HG02885 (cell line): ENCODE measurements around the gene TBX6.
A peak's percentile ranks its signal among the peaks of the same experiment; 100 is the strongest.

Source experiments
- ATAC-seq: cut with Tn5 transposase; IDR thresholded peaks from one replicate; pipeline ENCODE4 v1.9.1; 2021; ENCODE audit warnings: mild to moderate bottlenecking; ENCODE audit not compliant: unreplicated experiment, poor library complexity

The TBX6 gene

DNA sequence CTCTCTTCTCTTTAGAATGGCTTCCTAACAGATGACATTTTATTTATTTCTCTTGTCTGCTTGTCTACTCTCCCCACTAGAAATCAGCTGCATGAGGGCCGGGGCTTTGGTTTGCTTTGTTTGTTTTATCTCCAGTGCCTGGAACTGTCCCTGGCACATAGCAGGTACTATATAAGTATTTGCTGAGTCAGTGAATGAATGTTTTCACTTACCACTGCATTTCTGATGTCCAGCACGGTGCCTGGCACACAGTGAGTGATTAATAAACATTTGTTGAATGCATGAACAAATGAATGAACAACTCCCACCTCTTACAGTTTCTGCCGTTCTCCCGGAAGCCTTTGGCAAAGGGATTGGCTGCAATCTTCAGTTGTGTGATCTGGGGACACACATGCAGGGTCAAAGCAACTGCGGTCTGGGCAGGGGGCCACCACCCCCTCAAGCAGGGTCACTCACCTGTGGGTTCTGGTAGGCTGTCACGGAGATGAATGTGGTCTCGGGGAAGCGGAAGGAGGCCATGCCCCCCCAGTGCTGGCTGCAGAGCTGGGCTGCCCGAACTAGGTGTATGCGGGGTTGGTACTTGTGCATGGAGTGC lies 3.4 kb downstream of the TBX6 start:
- no peak for ATAC-seq

DNA sequence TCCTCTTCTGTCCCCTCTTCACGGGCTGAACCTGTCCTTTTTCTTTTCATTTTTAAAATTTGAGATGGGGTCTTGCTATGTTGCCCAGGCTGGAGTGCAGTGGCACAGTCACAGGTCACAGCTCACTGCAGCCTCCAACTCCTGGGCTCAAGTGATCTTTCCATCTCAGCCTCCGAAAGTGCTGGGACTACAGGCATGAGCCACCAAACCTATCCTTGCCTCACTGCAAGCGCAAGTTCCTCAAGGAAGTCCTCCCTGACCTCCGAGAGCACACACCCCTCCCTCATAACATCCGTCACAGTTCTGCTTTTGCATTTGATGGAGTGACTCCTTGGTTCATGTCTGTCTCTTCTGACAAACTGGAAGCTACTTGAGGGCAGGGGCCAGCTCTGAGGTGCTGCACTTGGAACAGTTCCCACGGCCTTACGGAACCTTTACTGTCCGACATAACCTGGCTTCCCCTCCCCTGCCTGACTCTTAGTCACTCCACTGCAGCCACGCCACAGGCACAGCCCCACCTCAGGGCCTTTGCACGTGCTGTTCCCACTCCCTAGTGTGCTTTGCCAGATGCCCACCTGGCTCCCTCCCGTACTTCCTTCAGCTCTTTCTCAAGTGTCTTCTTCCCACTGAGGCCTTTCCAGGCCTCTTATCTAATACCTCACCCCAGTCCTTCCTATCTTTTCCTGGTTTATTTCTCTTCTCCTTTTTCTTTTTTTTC lies 4.4 kb downstream of the TBX6 start:
- ATAC-seq: no peak

DNA sequence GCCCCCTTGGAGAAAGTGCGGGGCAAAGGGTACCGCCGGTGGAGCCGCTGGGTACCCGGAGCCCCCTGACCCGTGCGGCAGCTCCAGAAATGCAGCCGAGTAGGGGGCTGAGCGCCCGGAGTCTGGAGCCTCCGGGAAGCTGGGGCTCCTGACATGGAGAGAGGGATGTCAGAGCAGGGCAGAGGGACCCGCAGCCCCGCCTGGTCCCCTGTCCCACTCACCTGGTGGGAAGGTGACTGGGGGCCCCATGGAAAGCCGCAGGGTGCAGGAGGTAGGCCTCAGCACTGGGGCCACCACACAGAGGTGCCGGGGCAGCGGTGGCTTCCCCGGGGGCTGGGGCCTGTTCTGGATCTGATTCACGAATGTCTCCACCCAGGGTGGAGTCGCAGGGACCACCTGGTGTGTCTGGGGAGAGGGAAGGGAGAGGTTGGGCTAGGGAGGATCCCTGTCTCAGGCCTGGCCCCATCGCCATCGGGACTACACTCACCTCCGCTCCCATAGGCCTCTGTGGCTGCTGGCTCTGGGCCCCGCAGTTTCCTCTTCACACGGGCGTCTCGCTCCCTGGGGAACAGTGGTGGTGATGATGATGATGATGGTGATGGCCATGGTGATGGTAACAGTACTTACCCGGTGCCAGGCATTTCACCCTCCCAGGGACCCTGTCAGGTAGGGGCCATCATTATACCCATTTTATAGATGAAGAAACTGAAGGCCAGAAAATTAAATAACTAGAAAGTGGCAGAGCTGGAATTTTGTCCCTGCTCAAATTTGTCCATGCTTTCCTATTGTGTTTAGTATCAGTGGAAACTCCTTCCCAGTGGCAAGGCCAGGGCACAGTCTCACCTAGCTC lies 5.2 kb downstream of the TBX6 start:
- ATAC-seq: no peak

DNA sequence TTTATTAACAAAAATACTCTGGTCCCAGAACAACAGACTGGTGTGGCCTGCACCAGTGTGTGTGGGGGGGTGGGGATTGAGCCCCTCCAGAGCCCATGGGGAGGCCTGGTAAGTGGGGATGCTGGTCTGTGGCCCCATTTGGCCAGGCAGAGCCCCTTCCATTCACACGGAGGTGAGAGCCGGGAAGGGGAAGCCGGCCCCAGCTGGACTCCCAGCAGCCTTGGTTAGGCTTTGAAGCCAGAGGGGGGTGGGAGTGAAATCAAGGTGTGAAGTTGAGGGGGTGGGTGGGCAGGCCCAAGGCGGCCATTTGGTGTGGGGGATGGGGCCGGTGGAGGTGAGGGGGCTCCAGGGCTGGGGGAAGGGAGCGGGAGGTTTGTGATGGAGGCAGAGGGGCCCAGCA lies 5.9 kb downstream of the TBX6 start:
- no peak for ATAC-seq

DNA sequence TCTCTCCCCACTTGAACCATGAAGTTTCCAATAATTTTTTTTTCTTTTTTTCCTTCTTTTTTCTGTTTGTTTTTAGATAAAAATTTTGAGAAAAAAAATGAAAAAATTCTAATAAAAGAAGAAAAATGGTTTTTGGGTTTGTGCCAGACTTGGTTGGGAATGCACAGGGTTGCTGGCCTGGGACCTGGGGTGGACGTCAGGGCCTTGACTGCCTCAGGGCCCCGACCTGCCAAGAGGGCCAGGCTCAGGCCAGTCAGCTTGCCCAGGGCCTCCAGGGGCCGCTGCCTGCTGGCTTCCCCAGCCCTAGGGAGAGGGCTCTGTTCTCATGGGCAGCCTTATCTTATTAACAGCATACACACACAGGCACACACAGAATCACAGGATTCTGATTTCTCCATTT lies 6.5 kb downstream of the TBX6 start:
- no peak for ATAC-seq

DNA sequence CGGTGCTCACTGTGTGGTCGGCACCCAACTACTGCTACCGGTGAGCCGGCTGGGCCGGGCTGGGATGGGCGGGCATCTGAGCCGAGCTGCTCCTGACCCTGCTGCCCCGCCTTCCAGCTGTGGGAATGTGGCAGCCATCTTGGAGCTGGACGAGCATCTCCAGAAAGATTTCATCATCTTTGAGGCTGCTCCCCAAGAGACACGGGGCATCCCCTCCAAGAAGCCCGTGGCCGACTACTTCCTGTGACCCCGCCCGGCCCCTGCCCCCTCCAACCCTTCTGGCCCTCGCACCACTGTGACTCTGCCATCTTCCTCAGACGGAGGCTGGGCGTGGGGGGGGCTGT lies 6.9 kb downstream of the TBX6 start:
- ATAC-seq: no peak

DNA sequence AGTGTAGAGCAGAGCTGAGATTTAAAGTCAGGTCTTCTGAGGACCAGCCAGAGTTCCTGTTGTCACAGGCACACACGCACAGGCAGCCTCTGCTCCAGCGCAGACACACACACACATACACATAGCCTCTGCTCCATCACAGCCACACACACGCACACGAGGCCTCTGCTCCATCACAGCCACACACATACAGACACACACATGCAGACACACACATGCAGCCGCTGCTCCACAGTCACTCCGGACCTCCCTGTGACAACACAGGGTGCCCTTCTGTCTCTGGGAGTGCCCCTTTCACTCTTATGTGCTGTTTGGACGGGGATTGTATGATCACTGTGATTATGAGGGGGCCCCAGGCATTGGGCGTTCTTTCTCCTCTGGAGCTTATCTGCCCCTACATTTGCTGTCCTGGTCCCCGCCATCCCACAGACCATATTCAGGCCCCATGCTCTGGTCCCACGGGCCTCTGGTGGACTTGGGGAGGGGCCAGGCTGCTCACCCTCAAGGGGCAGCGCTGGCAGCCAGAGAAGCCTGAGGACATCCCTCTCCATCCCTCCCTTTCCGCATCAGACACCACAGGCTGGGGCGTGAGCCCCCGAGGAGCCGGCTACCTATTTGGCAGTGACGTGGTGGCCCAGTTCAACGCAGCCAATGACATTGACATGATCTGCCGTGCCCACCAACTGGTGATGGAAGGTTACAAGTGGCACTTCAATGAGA lies 7.5 kb downstream of the TBX6 start:
- no peak for ATAC-seq

DNA sequence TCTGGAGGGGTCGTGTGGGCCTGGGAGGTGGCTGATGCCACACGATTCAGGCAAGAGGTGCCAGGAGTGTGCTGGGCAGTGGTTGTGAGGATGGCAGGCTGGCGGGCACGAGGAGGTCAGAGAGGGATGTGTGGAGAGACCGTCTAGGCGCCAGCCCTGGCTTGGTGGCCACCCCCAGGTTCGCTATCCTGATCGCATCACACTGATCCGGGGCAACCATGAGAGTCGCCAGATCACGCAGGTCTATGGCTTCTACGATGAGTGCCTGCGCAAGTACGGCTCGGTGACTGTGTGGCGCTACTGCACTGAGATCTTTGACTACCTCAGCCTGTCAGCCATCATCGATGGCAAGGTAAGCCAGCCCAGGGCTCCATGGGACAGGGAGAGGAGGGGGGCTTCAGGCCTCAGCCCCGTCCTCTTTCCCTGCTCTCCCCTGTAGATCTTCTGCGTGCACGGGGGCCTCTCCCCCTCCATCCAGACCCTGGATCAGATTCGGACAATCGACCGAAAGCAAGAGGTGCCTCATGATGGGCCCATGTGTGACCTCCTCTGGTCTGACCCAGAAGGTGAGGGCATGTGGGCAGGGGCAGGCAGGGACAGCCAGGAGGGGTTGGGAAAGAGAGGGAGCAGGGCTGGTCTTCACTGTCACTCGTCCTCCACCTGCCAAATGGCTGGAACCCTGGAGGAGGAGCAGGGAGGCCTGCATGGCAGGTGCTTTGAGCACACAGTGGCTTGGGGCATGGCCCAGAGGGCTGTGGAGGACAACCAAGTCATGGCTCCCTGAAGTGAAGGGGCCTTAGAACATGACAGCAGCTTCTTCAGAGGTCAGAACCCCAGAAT lies 8.3 kb downstream of the TBX6 start:
- ATAC-seq: no peak

DNA sequence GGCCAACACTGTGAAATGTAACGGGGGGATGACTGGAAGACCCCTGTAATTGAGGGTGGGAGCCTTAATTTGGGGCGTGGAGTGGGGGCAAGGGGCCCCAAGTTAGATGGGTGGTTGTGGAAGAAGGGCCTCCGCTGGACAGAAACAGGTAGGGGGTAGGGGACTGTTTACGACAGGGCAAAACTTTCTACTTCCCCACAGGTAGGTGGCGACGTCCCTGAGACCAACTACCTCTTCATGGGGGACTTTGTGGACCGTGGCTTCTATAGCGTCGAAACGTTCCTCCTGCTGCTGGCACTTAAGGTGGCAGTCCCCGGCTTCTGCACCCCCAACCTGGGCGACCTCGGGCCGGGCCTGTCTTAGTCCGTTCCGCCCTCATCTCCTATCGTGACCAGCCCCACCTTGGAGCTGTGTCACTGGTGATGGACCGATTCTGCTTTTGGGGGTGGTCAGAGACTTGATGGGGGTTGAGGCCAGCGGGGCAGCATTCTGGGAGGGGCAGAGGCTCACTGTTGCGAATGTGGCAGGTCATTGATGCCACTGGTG lies 9.1 kb downstream of the TBX6 start:
- no peak for ATAC-seq

DNA sequence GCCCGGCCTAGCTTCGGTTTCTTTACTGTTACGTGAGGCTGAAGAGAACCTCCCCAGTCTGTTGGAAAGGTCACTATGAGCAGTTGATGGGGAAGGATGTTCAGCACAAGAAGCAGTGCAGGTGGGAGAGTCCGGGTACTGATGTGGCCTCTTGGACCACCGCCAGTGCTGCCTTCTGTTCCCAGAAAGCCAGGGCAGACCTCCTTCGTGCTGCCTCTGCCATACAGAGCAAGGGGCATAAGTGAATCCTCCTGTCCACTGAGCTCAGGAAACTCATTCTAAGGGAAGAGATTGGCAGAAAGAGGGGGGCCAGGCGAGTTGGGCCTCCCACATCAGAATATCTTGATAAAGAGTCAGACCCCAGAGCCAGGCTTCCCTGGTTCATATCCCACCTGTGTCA lies 12.2 kb downstream of the TBX6 start:
- no peak for ATAC-seq

DNA sequence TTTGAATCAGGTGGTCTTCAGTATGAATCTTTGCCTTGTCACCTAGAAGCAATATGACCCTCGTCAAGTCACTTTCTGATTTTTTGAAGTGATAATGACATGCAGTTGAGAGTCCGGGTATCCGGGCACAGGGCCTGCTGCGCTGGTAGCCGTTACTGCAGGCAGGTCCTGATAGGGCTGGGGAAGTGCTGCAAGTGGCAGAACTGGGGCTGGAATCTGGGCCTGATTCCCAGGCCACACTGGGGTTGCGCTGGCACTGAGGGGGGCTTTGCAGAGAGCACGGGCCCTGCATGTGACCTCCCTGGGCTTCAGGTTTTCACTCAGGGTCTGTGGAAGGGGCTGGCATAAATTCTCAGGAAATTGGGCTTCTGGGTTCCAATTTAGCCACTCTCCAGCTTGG lies 13.0 kb downstream of the TBX6 start:
- ATAC-seq: no peak

DNA sequence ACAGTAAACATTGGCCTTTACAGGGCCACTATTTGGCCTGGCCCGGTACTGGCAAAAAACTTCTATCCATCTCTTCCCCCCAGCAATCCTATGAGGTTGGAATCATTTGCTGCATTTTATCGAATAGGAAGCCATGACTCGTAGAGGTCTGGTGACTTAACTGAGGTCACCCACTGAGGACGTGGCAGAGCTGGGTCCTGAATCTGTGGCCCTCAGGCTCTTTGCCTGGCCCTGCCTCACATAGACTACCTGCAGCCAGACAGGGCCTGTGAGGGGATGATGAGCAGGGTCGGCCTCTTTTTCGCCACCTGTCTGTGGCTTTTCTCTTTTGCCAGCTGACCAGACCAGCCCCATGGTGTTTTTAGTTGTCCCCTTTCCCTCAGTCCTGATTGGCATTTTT lies 14.1 kb downstream of the TBX6 start:
- no peak for ATAC-seq

DNA sequence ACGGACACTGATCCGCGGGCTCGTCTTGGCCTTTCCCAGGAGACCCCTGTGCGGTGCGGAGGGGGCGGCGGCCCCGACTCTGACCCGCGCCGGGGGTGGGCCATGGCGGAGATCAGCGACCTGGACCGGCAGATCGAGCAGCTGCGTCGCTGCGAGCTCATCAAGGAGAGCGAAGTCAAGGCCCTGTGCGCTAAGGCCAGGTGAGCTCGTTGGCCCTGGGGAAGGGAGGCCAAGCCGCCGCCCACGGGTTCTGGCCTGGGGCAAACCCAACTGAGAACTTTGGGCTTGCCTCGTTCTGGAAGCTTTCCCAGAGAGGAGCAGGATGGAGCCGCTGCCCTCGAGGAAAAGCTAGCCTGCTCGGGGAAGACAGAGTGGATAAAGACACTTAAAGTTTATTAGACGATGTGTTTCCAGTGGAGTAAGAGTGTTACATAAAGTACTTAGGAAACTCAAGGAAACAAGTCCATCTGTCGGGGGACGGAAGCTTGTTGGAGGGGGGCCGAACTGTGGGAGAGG lies 15.4 kb downstream of the TBX6 start:
- ATAC-seq: peak; percentile 30

DNA sequence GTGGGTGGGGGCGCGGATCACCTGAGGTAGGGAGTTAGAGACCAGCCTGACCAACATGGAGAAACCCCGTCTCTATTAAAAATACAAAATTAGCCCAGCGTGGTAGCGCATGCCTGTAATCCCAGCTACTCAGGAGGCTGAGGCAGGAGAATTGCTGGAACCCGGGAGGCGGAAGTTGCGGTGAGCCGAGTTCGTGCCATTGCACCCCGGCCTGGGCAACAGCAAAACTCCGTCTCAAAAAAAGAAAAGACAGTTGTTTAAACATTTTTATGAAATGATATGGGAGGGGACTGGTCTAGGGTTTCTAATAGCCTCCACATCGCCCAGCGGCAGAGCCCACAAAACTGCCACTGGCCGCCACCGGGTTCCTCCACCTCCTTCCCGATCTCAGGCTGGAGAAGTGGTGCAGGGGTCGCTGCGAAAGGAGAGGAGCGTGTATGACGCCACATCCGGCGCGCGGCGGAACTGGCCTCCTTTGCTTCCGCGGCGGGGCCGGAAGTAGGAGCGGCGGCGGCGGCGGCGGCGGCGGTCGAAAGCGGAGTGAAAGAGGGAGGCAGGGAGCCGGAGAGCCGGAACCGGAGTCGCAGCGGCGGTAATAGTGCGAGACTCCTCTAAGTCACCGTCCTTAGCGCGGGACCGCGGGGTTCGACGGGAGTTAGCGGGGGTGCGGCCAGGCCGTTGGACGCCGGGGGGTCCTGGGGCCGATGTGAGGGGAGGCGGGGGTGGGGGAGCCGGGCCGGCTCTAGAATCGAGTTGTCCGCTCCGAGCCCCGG lies 16.0 kb downstream of the TBX6 start, which contains the start of gene PPP4C:
TSS of gene PPP4C (plus strand) at position 492 of the 773 bp plus-strand sequence. CDS start 384 bp downstream, outside the sequence.
- peak; percentile 83 for ATAC-seq

DNA sequence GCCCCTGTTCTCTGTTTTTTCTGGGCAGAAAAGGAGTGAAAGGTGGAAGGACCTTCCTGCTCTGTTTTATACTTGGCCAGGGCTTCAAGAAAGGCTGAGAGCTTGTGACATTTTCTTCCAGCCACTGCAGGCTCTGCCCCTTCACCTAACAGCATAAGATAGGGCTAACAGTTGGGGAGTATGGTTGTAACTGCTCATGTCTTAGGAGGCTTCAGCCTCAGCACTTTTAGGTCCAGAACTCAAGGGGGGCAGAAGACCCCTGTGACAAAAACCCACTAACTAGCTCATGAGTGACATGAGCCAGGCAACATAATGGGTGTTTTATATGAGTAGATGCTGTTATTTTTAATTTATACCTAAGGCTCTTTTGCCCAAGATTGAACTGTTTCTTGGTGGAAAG lies 21.2 kb downstream of the TBX6 start:
- ATAC-seq: no peak

DNA sequence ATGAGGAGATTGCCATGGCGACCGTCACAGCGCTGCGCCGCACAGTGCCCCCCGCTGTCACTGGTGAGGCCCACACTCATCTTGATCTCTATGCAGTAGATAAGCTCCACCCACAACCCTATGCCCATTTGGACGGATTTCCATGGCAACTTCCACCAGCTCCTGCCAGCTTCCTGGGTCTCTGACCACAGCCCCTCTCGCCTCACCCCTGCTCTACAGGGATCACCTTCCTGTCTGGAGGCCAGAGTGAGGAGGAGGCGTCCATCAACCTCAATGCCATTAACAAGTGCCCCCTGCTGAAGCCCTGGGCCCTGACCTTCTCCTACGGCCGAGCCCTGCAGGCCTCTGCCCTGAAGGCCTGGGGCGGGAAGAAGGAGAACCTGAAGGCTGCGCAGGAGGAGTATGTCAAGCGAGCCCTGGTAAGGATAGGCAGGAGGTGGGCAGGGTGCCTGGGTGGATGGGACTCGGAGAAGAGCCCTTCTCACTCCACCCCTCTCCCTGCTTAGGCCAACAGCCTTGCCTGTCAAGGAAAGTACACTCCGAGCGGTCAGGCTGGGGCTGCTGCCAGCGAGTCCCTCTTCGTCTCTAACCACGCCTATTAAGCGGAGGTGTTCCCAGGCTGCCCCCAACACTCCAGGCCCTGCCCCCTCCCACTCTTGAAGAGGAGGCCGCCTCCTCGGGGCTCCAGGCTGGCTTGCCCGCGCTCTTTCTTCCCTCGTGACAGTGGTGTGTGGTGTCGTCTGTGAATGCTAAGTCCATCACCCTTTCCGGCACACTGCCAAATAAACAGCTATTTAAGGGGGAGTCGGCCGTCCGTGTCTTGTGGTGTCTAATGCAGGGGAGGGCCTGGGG lies 21.9 kb downstream of the TBX6 start:
- ATAC-seq: no peak

DNA sequence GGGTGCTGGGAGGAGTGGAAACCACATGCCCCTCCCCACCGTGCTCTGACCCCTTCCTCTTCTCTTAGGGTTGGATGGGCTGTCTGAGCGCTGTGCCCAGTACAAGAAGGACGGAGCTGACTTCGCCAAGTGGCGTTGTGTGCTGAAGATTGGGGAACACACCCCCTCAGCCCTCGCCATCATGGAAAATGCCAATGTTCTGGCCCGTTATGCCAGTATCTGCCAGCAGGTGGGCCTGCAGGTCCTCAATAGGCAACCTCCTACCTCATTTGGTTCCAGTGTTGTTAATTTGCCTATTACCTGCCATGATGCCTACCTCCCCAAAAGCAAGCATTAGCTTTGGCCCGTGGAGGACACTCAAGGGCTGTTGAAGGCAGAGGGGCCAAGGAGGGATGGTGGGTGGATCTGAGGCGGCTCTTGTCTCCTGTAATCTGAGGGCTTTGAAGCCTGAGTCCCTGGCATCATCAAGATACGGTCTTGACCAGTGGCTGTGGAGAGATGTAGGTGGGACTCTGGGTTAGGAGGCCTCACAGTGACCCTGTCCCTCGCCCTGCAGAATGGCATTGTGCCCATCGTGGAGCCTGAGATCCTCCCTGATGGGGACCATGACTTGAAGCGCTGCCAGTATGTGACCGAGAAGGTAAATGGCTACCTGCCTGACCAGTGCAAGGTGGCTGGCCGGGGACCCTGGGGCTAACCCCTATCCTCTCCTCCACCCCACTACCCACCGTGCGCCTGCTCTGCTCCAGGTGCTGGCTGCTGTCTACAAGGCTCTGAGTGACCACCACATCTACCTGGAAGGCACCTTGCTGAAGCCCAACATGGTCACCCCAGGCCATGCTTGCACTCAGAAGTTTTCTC lies 22.7 kb downstream of the TBX6 start:
- no peak for ATAC-seq
